Measurements from ENCODE around the gene ERFL.
"Not testable (repeated sequence)": the region's sequence is repeated elsewhere in the genome, so short reads cannot be mapped to it uniquely, and the experiment has no call there.

ERFL gene

GRCh38 chr19:41875973-41876372, 52.3 kb downstream of the ERFL start:
- not testable (repeated sequence) for DNase-seq

GRCh38 chr19:41872775-41873647, 55.2 kb downstream of the ERFL start:
- DNase-seq = peak; percentile 53

- no peak for DNase-seq
These were observed 55.9 kb downstream of the ERFL start for GRCh38 chr19:41872384-41872774.

GRCh38 chr19:41871573-41872383, 56.5 kb downstream of the ERFL start:
- DNase-seq = no peak

- peak; percentile 31 for DNase-seq
These were observed 57.8 kb downstream of the ERFL start for GRCh38 chr19:41870401-41870873.

- DNase-seq = no peak
These were observed 58.8 kb downstream of the ERFL start for GRCh38 chr19:41869374-41869955.

- DNase-seq = no peak
These were observed 59.3 kb downstream of the ERFL start for GRCh38 chr19:41868989-41869300.

- DNase-seq = no peak
These were observed 59.9 kb downstream of the ERFL start for GRCh38 chr19:41868120-41868988.

- no peak for DNase-seq
These were observed 62.0 kb downstream of the ERFL start for GRCh38 chr19:41866284-41866683.

GRCh38 chr19:41864374-41864773, 63.9 kb downstream of the ERFL start:
- DNase-seq = no peak

- DNase-seq = no peak
These were observed 64.9 kb downstream of the ERFL start for GRCh38 chr19:41863209-41863931.

GRCh38 chr19:41862445-41862986, 65.7 kb downstream of the ERFL start:
- DNase-seq = no peak

GRCh38 chr19:41861846-41862245, 66.4 kb downstream of the ERFL start:
- DNase-seq = no peak

GRCh38 chr19:41861116-41861768, 67.0 kb downstream of the ERFL start:
- DNase-seq = no peak

GRCh38 chr19:41860419-41861115, 67.7 kb downstream of the ERFL start:
- no peak for DNase-seq

GRCh38 chr19:41859618-41860418, 68.4 kb downstream of the ERFL start, which contains the start of gene RPS19:
Gene RPS19 (plus strand): TSS chr19:41860255. CDS start chr19:41860775, 520 bp downstream.
- DNase-seq = peak; percentile 98

- DNase-seq = no peak
These were observed 69.0 kb downstream of the ERFL start for GRCh38 chr19:41859213-41859617.

Measured in fibroblast of skin of abdomen (primary cell).